ENCODE measurements around the gene VEGFA.

Gene VEGFA

GRCh38 chr6:43774776-43775534, 4.9 kb downstream of the VEGFA start:
- DNase-seq (ENCODE audit: insufficient read length, low spot score) = peak; percentile 83
- TF ChIP-seq POLR2AphosphoS5 (IDR thresholded peaks at IDR 0.05; ENCODE audit: low read depth, low read length) = no peak
- TF ChIP-seq POU2F2 (IDR thresholded peaks at IDR 0.05; ENCODE audit: low read depth, low read length) = peak; percentile 49; the same call in 1 of the 2 replicates
- 0 out of 2 replicates have a peak, but pooled peaks have one; percentile 3 for TF ChIP-seq SPI1 (IDR thresholded peaks at IDR 0.05; ENCODE audit: low read depth, low read length)
- FAIRE-seq = peak; percentile 43

- DNase-seq (ENCODE audit: insufficient read length, low spot score) (no peak), FAIRE-seq (no peak)
- no peak for TF ChIP-seq TAF1 (IDR thresholded peaks at IDR 0.05; ENCODE audit: low read depth, low read length)
- no peak for TF ChIP-seq POU2F2 (IDR thresholded peaks at IDR 0.05; ENCODE audit: low read depth, low read length)
- TF ChIP-seq POLR2AphosphoS5 (IDR thresholded peaks at IDR 0.05; ENCODE audit: low read depth, low read length) = no peak
- TF ChIP-seq SPI1 (IDR thresholded peaks at IDR 0.05; ENCODE audit: low read depth, low read length) = no peak
- TF ChIP-seq PAX5 (IDR thresholded peaks at IDR 0.05; ENCODE audit: insufficient read depth, low read length, severe bottlenecking) = no peak
- no peak for TF ChIP-seq POLR2A (IDR thresholded peaks at IDR 0.05; ENCODE audit: low read depth, low read length)
Observed at GRCh38 chr6:43775535-43775885, 5.5 kb downstream of the VEGFA start.

- TF ChIP-seq TAF1 (IDR thresholded peaks at IDR 0.05; ENCODE audit: low read depth, low read length) (no peak), SPI1 (IDR thresholded peaks at IDR 0.05; ENCODE audit: low read depth, low read length) (no peak), POLR2A (IDR thresholded peaks at IDR 0.05; ENCODE audit: low read depth, low read length) (no peak), POU2F2 (IDR thresholded peaks at IDR 0.05; ENCODE audit: low read depth, low read length) (no peak), PAX5 (IDR thresholded peaks at IDR 0.05; ENCODE audit: insufficient read depth, low read length, severe bottlenecking) (peak; percentile 65), POLR2AphosphoS5 (IDR thresholded peaks at IDR 0.05; ENCODE audit: low read depth, low read length) (no peak)
- DNase-seq (ENCODE audit: insufficient read length, low spot score) (no peak), FAIRE-seq (no peak)
Observed at GRCh38 chr6:43776115-43776798, 6.2 kb downstream of the VEGFA start.

GRCh38 chr6:43776799-43777776, 7.1 kb downstream of the VEGFA start:
- no peak for FAIRE-seq
- TF ChIP-seq POLR2A (IDR thresholded peaks at IDR 0.05; ENCODE audit: low read depth, low read length) = no peak
- DNase-seq (ENCODE audit: insufficient read length, low spot score) = no peak

GRCh38 chr6:43778131-43778855, 8.3 kb downstream of the VEGFA start:
- TF ChIP-seq PAX5 (IDR thresholded peaks at IDR 0.05; ENCODE audit: insufficient read depth, low read length, severe bottlenecking) (no peak), SPI1 (IDR thresholded peaks at IDR 0.05; ENCODE audit: low read depth, low read length) (no peak), POU2F2 (IDR thresholded peaks at IDR 0.05; ENCODE audit: low read depth, low read length) (no peak), POLR2A (IDR thresholded peaks at IDR 0.05; ENCODE audit: low read depth, low read length) (no peak), TAF1 (IDR thresholded peaks at IDR 0.05; ENCODE audit: low read depth, low read length) (no peak), POLR2AphosphoS5 (IDR thresholded peaks at IDR 0.05; ENCODE audit: low read depth, low read length) (no peak)
- DNase-seq (ENCODE audit: insufficient read length, low spot score) = no peak
- no peak for FAIRE-seq

- FAIRE-seq (no peak), DNase-seq (ENCODE audit: insufficient read length, low spot score) (no peak)
- TF ChIP-seq PAX5 (IDR thresholded peaks at IDR 0.05; ENCODE audit: insufficient read depth, low read length, severe bottlenecking) = no peak
- no peak for TF ChIP-seq SPI1 (IDR thresholded peaks at IDR 0.05; ENCODE audit: low read depth, low read length)
- no peak for TF ChIP-seq TAF1 (IDR thresholded peaks at IDR 0.05; ENCODE audit: low read depth, low read length)
- no peak for TF ChIP-seq POU2F2 (IDR thresholded peaks at IDR 0.05; ENCODE audit: low read depth, low read length)
- no peak for TF ChIP-seq POLR2A (IDR thresholded peaks at IDR 0.05; ENCODE audit: low read depth, low read length)
- TF ChIP-seq POLR2AphosphoS5 (IDR thresholded peaks at IDR 0.05; ENCODE audit: low read depth, low read length) = no peak
Observed at GRCh38 chr6:43778976-43779851, 9.2 kb downstream of the VEGFA start.

GRCh38 chr6:43779852-43780236, 9.8 kb downstream of the VEGFA start:
- FAIRE-seq = no peak
- DNase-seq (ENCODE audit: insufficient read length, low spot score) = no peak
- TF ChIP-seq POLR2AphosphoS5 (IDR thresholded peaks at IDR 0.05; ENCODE audit: low read depth, low read length) (no peak), POU2F2 (IDR thresholded peaks at IDR 0.05; ENCODE audit: low read depth, low read length) (no peak), POLR2A (IDR thresholded peaks at IDR 0.05; ENCODE audit: low read depth, low read length) (no peak), SPI1 (IDR thresholded peaks at IDR 0.05; ENCODE audit: low read depth, low read length) (no peak), TAF1 (IDR thresholded peaks at IDR 0.05; ENCODE audit: low read depth, low read length) (no peak), PAX5 (IDR thresholded peaks at IDR 0.05; ENCODE audit: insufficient read depth, low read length, severe bottlenecking) (no peak)

GRCh38 chr6:43780293-43780692, 10.3 kb downstream of the VEGFA start:
- TF ChIP-seq POLR2A (IDR thresholded peaks at IDR 0.05; ENCODE audit: low read depth, low read length) = no peak
- no peak for TF ChIP-seq POLR2AphosphoS5 (IDR thresholded peaks at IDR 0.05; ENCODE audit: low read depth, low read length)
- no peak for TF ChIP-seq PAX5 (IDR thresholded peaks at IDR 0.05; ENCODE audit: insufficient read depth, low read length, severe bottlenecking)
- TF ChIP-seq SPI1 (IDR thresholded peaks at IDR 0.05; ENCODE audit: low read depth, low read length) = no peak
- no peak for TF ChIP-seq TAF1 (IDR thresholded peaks at IDR 0.05; ENCODE audit: low read depth, low read length)
- TF ChIP-seq POU2F2 (IDR thresholded peaks at IDR 0.05; ENCODE audit: low read depth, low read length) = no peak
- FAIRE-seq (no peak), DNase-seq (ENCODE audit: insufficient read length, low spot score) (no peak)

Measured in GM12891 (cell line).